ENCODE data around the gene BCL2L1. TPM values are rescaled to one million over a fixed set of nuclear protein-coding genes. Genes with fewer than 3 reads are reported as not detected.

The BCL2L1 gene
- total RNA-seq, 2 donors from 2014 or later, result 60.3 to 89.5 TPM

DNA sequence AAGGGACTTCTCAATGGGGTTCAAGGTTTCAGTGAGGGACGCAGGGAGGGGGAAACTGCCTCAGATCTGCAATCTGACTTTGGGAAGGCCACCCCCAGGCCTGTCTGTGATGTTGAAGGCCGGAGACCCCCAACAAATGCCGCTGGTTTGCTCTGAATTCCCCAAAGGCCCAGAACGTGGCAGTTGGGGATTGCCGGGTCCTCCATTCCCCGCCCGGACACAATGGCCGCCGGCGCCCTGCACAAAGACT is 326 bp upstream of the BCL2L1 start:
- Histone ChIP-seq H3K36me3 (ENCODE audit: control insufficient read depth, insufficient read depth, low read length) (peaks cover 28% of the 10 kb centered on the region), H3K4me3 (ENCODE audit: low read length) (peak overlapping the region; percentile 83), H3K9ac (ENCODE audit: extremely low read depth, low read length, poor library complexity, severe bottlenecking) (peak overlapping the region; percentile 86), H3K27ac (ENCODE audit: low read depth, low read length) (peak overlapping the region; percentile 98), H3K9me3 (ENCODE audit: control insufficient read depth, low read length) (no peaks in the 10 kb centered on the region), H3K27me3 (ENCODE audit: control insufficient read depth, insufficient read depth, low read length, poor library complexity, severe bottlenecking) (no peaks in the 10 kb centered on the region), H3K4me1 (ENCODE audit: control insufficient read depth, insufficient read depth, low read length) (peaks cover 9% of the 10 kb centered on the region)
- peak overlapping the region; percentile 97 for H3K27ac Mint-ChIP-seq
- no peaks in the 10 kb centered on the region for H3K27me3 Mint-ChIP-seq (ENCODE audit: insufficient read depth)
- H3K36me3 Mint-ChIP-seq (ENCODE audit: low read depth), result peaks cover 30% of the 10 kb centered on the region
- TF ChIP-seq, protein P1, sequence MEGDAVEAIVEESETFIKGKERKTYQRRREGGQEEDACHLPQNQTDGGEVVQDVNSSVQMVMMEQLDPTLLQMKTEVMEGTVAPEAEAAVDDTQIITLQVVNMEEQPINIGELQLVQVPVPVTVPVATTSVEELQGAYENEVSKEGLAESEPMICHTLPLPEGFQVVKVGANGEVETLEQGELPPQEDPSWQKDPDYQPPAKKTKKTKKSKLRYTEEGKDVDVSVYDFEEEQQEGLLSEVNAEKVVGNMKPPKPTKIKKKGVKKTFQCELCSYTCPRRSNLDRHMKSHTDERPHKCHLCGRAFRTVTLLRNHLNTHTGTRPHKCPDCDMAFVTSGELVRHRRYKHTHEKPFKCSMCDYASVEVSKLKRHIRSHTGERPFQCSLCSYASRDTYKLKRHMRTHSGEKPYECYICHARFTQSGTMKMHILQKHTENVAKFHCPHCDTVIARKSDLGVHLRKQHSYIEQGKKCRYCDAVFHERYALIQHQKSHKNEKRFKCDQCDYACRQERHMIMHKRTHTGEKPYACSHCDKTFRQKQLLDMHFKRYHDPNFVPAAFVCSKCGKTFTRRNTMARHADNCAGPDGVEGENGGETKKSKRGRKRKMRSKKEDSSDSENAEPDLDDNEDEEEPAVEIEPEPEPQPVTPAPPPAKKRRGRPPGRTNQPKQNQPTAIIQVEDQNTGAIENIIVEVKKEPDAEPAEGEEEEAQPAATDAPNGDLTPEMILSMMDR (conservative IDR thresholded peaks at IDR 0.05), result no peak
- no peaks in the 10 kb centered on the region for H3K9me3 Mint-ChIP-seq
- H3K4me1 Mint-ChIP-seq, result peaks cover 45% of the 10 kb centered on the region
- DNase-seq, result no peak
- peak overlapping the region; percentile 73 for H3K4me3 Mint-ChIP-seq
- WGBS, 2 experiments (ENCODE audit: insufficient coverage in 1 of 2, insufficient read length in 1 of 2), result 2 to 3% methylated on average over 9 to 10 of the region's 10 CpGs

DNA sequence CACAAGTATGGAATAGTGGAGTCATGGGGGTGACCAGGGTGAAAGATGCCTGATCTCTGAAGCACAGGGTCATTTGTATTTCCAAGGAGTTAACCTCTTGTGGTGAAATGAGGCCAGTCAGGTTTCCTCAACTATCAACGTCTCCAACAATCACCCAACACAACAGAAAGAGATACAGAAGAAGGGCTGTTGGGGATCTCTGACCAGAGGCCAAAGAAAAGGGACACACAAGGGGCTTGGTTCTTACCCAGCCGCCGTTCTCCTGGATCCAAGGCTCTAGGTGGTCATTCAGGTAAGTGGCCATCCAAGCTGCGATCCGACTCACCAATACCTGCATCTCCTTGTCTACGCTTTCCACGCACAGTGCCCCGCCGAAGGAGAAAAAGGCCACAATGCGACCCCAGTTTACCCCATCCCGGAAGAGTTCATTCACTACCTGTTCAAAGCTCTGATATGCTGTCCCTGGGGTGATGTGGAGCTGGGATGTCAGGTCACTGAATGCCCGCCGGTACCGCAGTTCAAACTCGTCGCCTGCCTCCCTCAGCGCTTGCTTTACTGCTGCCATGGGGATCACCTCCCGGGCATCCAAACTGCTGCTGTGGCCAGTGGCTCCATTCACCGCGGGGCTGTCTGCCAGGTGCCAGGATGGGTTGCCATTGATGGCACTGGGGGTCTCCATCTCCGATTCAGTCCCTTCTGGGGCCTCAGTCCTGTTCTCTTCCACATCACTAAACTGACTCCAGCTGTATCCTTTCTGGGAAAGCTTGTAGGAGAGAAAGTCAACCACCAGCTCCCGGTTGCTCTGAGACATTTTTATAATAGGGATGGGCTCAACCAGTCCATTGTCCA is 1.0 kb downstream of the BCL2L1 start:
- H3K36me3 ChIP-seq (ENCODE audit: control insufficient read depth, insufficient read depth, low read length), result peaks cover 41% of the 10 kb centered on the region
- no peaks in the 10 kb centered on the region for H3K27me3 Mint-ChIP-seq (ENCODE audit: insufficient read depth)
- DNase-seq, result peak; percentile 62
- H3K4me3 Mint-ChIP-seq, result peak overlapping the region; percentile 73
- no peaks in the 10 kb centered on the region for H3K9me3 ChIP-seq (ENCODE audit: control insufficient read depth, low read length)
- peaks cover 42% of the 10 kb centered on the region for H3K36me3 Mint-ChIP-seq (ENCODE audit: low read depth)
- peaks cover 58% of the 10 kb centered on the region for H3K4me1 Mint-ChIP-seq
- TF ChIP-seq, protein P1 (conservative IDR thresholded peaks at IDR 0.05), result no peak
- H3K9ac ChIP-seq (ENCODE audit: extremely low read depth, low read length, poor library complexity, severe bottlenecking), result peak overlapping the region; percentile 86
- H3K27me3 ChIP-seq (ENCODE audit: control insufficient read depth, insufficient read depth, low read length, poor library complexity, severe bottlenecking), result no peaks in the 10 kb centered on the region
- peak overlapping the region; percentile 83 for H3K4me3 ChIP-seq (ENCODE audit: low read length)
- H3K27ac ChIP-seq (ENCODE audit: low read depth, low read length), result no peak overlapping the region
- no peaks in the 10 kb centered on the region for H3K9me3 Mint-ChIP-seq
- 80 to 86% methylated on average over 19 to 22 of the region's 22 CpGs for WGBS, 2 experiments (ENCODE audit: insufficient coverage in 1 of 2, insufficient read length in 1 of 2)
- H3K4me1 ChIP-seq (ENCODE audit: control insufficient read depth, insufficient read depth, low read length), result peaks cover 17% of the 10 kb centered on the region
- peak overlapping the region; percentile 97 for H3K27ac Mint-ChIP-seq

DNA sequence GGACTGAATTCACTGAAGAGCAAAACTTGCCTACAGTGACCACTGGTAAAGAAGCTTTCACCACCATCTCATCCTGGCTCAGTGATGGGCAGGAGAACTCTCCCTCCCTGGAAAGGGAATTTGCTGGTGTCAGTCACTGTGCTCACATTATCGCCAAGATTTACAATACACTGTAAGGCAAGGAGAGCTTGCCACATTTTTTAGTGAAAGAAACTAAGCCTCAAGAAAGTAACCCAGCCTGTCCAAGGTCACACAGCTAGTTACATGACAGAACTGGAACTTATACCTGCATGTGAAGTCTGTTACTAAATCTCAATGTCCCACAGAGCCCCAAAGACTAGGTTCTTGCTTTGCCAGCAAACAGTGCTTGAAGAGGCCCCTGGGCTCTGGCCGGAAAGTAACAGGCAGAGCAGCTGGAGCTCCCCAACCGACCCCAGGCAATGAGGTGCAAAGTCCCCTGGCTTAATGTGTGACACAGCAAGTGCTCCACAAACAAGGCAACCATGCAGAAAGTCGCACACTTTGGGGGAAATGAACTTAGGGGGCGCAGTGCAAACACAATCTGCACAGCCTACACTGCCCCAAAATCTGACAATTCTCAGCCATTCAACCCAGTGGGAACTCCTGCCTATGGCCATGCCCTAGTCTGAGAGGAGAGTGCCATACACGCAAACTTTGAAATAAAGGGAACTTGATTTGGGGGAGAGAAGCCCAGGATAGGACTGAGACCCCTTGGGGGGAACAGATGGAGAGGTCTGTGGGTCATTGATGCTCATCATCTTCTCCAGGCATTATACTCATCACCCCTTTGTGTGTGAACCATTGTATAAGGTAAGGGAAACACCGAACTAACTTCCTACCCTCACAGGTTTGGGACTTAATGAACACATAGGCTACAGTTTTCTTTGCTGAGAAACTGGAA is 1.9 kb downstream of the BCL2L1 start:
- peaks cover 47% of the 10 kb centered on the region for H3K36me3 ChIP-seq (ENCODE audit: control insufficient read depth, insufficient read depth, low read length)
- H3K4me1 ChIP-seq (ENCODE audit: control insufficient read depth, insufficient read depth, low read length), result peaks cover 17% of the 10 kb centered on the region
- TF ChIP-seq, protein P1 (conservative IDR thresholded peaks at IDR 0.05), result no peak
- no peaks in the 10 kb centered on the region for H3K9me3 Mint-ChIP-seq
- H3K27me3 ChIP-seq (ENCODE audit: control insufficient read depth, insufficient read depth, low read length, poor library complexity, severe bottlenecking), result no peaks in the 10 kb centered on the region
- H3K27me3 Mint-ChIP-seq (ENCODE audit: insufficient read depth), result no peaks in the 10 kb centered on the region
- peak; percentile 73 for DNase-seq
- no peak overlapping the region for H3K27ac ChIP-seq (ENCODE audit: low read depth, low read length)
- 47 to 55% methylated on average over 2 to 7 of the region's 7 CpGs for WGBS, 2 experiments (ENCODE audit: insufficient coverage in 1 of 2, insufficient read length in 1 of 2)
- peak overlapping the region; percentile 43 for H3K9ac ChIP-seq (ENCODE audit: extremely low read depth, low read length, poor library complexity, severe bottlenecking)
- peak overlapping the region; percentile 94 for H3K27ac Mint-ChIP-seq
- peak overlapping the region; percentile 83 for H3K4me3 ChIP-seq (ENCODE audit: low read length)
- peaks cover 50% of the 10 kb centered on the region for H3K36me3 Mint-ChIP-seq (ENCODE audit: low read depth)
- H3K4me3 Mint-ChIP-seq, result peak overlapping the region; percentile 73
- no peaks in the 10 kb centered on the region for H3K9me3 ChIP-seq (ENCODE audit: control insufficient read depth, low read length)
- peaks cover 67% of the 10 kb centered on the region for H3K4me1 Mint-ChIP-seq

Data from endodermal cell (in vitro differentiated cells).